HCT116 (cell line): Measurements from ENCODE around the gene ADRA2A. TPM values are rescaled to one million over a fixed set of nuclear protein-coding genes. Genes with fewer than 3 reads are reported as not detected.

ENCODE experiments used
- ATAC-seq: fragments of 200-7000 bp; cut with Tn5 transposase; 2 replicates; pipeline ENCODE4 v1.9.1; 2020; ENCODE audit warnings: mild to moderate bottlenecking, moderate library complexity
- BruUV-seq: library from RNA; stranded (reverse); fragments of 400-500 nt; replicated peaks from 2 replicates; lab custom pipeline; 2021; lab: Mats Ljungman, UMichigan
- CTCF ChIA-PET: fragments of 300-600 bp; sonication (Branson Sonifier 250); formaldehyde crosslinking; loops from one replicate; lab custom pipeline; 2021; ENCODE audit warnings: antibody characterized with exemption; lab: Charles Lee
- POLR2A ChIA-PET: fragments of 300-600, 350-600 bp; sonication (Branson Sonifier 250); formaldehyde crosslinking; loops from one replicate; lab custom pipeline; 2021; ENCODE audit warnings: antibody characterized with exemption; lab: Charles Lee
- RAD21 ChIA-PET, 2 experiments: fragments of 300-600 bp; sonication (Branson Sonifier 250); formaldehyde crosslinking; loops; one replicate each; lab custom pipeline; 2023; ENCODE audit warnings: low total read pairs in 2 of 2; ENCODE audit not compliant: uncharacterized antibody in 2 of 2, unreplicated experiment in 2 of 2, low non-redundant PET in 1 of 2; lab: Charles Lee
- DNase-seq: peaks from one replicate; pipeline ENCODE4 v3.0.0-alpha.2; 2010; ENCODE audit warnings: low read depth, low spot score
- H2AFZ ChIP-seq: fragments of 200-600 bp; shearing (Covaris generic), sonication (generic); 2 replicates; pipeline ENCODE4 v1.6.1; 2017; ENCODE audit warnings: low read depth, mixed run types, mixed read lengths, antibody characterized with exemption, low read length; ENCODE audit not compliant: poor library complexity, severe bottlenecking
- H3K27ac ChIP-seq: 2 replicates; pipeline ENCODE4 v1.5.1; 2012; ENCODE audit warnings: low read depth, low read length
- H3K27me3 ChIP-seq: fragments of 200-600 bp; sonication (generic); 2 replicates; pipeline ENCODE4 v1.6.1; 2016; ENCODE audit warnings: mixed run types, low read length, mixed read lengths; ENCODE audit not compliant: insufficient read depth
- H3K36me3 ChIP-seq, 2 experiments: fragments of 200-500 bp in 1 of 2; fragments of 200-600 bp in 1 of 2; sonication (Bioruptor generic) in 1 of 2; sonication (generic) in 1 of 2; 2 replicates each; pipeline versions ENCODE4 v1.5.1 to v1.6.1; 2014 to 2016; ENCODE audit warnings: low read length in 2 of 2, inconsistent platforms in 1 of 2, mixed read lengths in 1 of 2, mixed run types in 1 of 2; ENCODE audit not compliant: insufficient read depth in 2 of 2, control insufficient read depth in 1 of 2
- H3K4me1 ChIP-seq, 2 experiments: fragments of 200-600 bp in 1 of 2; sonication (generic) in 1 of 2; 2 replicates each; pipeline versions ENCODE4 v1.5.1 to v1.6.1; 2012 to 2017; ENCODE audit warnings: low read length in 2 of 2, inconsistent platforms in 1 of 2, mild to moderate bottlenecking in 1 of 2, mixed read lengths in 1 of 2, mixed run types in 1 of 2, moderate library complexity in 1 of 2; ENCODE audit not compliant: insufficient read depth in 2 of 2, control insufficient read depth in 1 of 2
- H3K4me2 ChIP-seq: fragments of 200-600 bp; sonication (generic); 2 replicates; pipeline ENCODE4 v1.6.1; 2017; ENCODE audit warnings: mixed run types, low read length, mixed read lengths
- H3K4me3 ChIP-seq, 2 experiments: fragments of 200-600 bp in 1 of 2; sonication (generic) in 1 of 2; replicated peaks in 1 of 2; 2 replicates each; pipeline ENCODE4 v1.5.1; 2011 to 2016; ENCODE audit warnings: low read length in 2 of 2, control low read depth in 1 of 2, low read depth in 1 of 2, mild to moderate bottlenecking in 1 of 2, mixed read lengths in 1 of 2, mixed run types in 1 of 2
- H3K79me2 ChIP-seq: fragments of 200-600 bp; sonication (generic); 2 replicates; pipeline ENCODE4 v1.6.1; 2017; ENCODE audit warnings: mild to moderate bottlenecking, mixed run types, low read length, moderate library complexity, mixed read lengths; ENCODE audit not compliant: insufficient read depth
- H3K9ac ChIP-seq: fragments of 200-600 bp; sonication (generic); 2 replicates; pipeline ENCODE4 v1.6.1; 2016; ENCODE audit warnings: low read length, mixed read lengths
- H3K9me2 ChIP-seq: fragments of 200-600 bp; sonication (generic), shearing (Covaris generic); 2 replicates; pipeline ENCODE4 v1.6.1; 2017; ENCODE audit warnings: mixed run types, mild to moderate bottlenecking, moderate library complexity; ENCODE audit not compliant: insufficient read depth
- H3K9me3 ChIP-seq, 2 experiments: fragments of 200-500 bp in 1 of 2; fragments of 200-600 bp in 1 of 2; sonication (Bioruptor generic) in 1 of 2; sonication (generic) in 1 of 2; 2 replicates each; pipeline ENCODE4 v1.6.1; 2014 to 2017; ENCODE audit warnings: low read length in 2 of 2, mixed read lengths in 2 of 2, inconsistent platforms in 1 of 2, low read depth in 1 of 2, mild to moderate bottlenecking in 1 of 2, mixed run types in 1 of 2, moderate library complexity in 1 of 2; ENCODE audit not compliant: control insufficient read depth in 1 of 2, insufficient read depth in 1 of 2
- H4K20me1 ChIP-seq: fragments of 200-600 bp; sonication (generic), shearing (Covaris generic); 2 replicates; pipeline ENCODE4 v1.6.1; 2017; ENCODE audit warnings: mixed run types, mild to moderate bottlenecking, moderate library complexity; ENCODE audit not compliant: insufficient read depth
- CEBPB ChIP-seq: IDR thresholded peaks from 2 replicates; pipeline ENCODE4 v1.6.1; 2012; ENCODE audit warnings: low read depth
- EZH2 ChIP-seq: fragments of 200-600 bp; sonication (generic); IDR thresholded peaks from 2 replicates; pipeline ENCODE4 v1.6.1; 2017; ENCODE audit warnings: antibody characterized with exemption, mixed run types
- FOSL1 ChIP-seq: IDR thresholded peaks from 2 replicates; pipeline ENCODE4 v1.6.1; 2012; ENCODE audit warnings: low read depth
- POLR2A ChIP-seq: IDR thresholded peaks from 2 replicates; pipeline ENCODE4 v1.7.0; 2011; ENCODE audit warnings: borderline replicate concordance; ENCODE audit not compliant: insufficient read depth, insufficient read length; ENCODE audit errors: extremely low read depth
- REST ChIP-seq: IDR thresholded peaks from 2 replicates; pipeline ENCODE4 v1.6.1; 2012; ENCODE audit warnings: low read depth
- SRF ChIP-seq: IDR thresholded peaks from 2 replicates; pipeline ENCODE4 v1.6.1; 2012; ENCODE audit warnings: low read depth
- YY1 ChIP-seq: IDR thresholded peaks from 2 replicates; pipeline ENCODE4 v1.6.1; 2011; ENCODE audit warnings: low read length, low read depth, moderate library complexity, mild to moderate bottlenecking; ENCODE audit not compliant: insufficient replicate concordance; ENCODE audit errors: extremely low read depth
- ZNF274 ChIP-seq: fragments of 200-500 bp; sonication (Bioruptor generic); IDR thresholded peaks from 2 replicates; pipeline ENCODE4 v1.6.1; 2014; ENCODE audit warnings: mild to moderate bottlenecking, low read depth, low read length, inconsistent platforms
- intact Hi-C: fragments of 100-400 bp; cut with micrococcal nuclease; formaldehyde crosslinking; loops from 2 replicates; pipeline ENCODE4 v1.10.0; 2022
- total RNA-seq: library from RNA; stranded (reverse); gene quantifications from one replicate; pipeline ENCODE4 v1.2.1, GENCODE V29; 2021; ENCODE audit not compliant: unreplicated experiment
- TF ChIP-seq, protein P1 (sequence below): IDR thresholded peaks from 2 replicates; pipeline ENCODE4 v1.6.1; 2012
- TF ChIP-seq, protein P2 (sequence below), 3 experiments: fragments of 200-600 bp in 1 of 3; sonication (generic) in 1 of 3; IDR thresholded peaks in 2 of 3; conservative IDR thresholded peaks in 1 of 3; 2 replicates each; pipeline ENCODE4 v1.5.1; 2012 to 2017; ENCODE audit warnings: low read depth in 2 of 3, low read length in 2 of 3, antibody characterized with exemption in 1 of 3, borderline replicate concordance in 1 of 3, control low read depth in 1 of 3, mild to moderate bottlenecking in 1 of 3, mixed read lengths in 1 of 3, mixed run types in 1 of 3, moderate library complexity in 1 of 3; ENCODE audit not compliant: insufficient read depth in 1 of 3

The ADRA2A gene
- total RNA-seq, 1 experiment from 2014 or later = 0.15 TPM

DNA sequence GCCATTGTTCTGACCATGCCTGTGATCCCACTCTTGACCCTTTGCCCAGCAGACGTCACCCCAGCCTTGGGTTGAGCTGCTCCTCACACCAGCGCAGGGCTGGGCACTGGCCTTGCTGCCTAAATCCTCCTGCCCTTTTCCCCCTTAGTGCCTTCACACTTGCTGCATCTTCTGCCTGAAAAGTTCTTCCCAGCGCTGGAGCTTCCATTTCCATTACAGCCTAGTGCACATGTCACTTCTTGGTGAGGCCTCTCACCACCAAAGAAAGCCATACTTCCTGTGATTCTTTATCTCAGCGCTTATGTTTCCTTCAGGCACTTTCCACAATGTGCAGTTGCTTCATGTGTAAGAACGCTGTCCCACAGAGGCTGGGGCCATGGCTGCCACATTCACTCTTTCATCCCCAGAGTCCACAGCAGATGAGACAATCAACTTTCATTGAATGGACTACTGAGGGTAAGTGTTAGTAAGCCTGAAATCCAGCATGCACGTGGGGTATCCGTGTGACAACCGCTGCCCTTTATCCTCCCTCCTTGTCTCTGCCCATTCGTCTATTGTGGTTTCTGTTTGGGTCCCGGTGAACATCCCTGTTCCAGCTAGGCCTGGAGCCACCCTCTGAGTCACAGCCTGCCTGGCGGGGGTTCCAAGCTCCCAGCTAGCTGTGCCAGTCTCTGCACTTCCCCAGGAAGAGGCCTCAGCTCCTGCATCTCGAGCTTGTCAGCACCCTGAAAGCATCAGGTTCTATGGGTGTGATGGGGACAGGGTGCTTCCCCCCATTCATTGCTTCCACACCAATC lies 37.3 kb downstream of the ADRA2A start:
- intact Hi-C loops = no loop called here
- no peak for TF ChIP-seq EZH2
- TF ChIP-seq, protein P1, sequence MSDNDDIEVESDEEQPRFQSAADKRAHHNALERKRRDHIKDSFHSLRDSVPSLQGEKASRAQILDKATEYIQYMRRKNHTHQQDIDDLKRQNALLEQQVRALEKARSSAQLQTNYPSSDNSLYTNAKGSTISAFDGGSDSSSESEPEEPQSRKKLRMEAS = peak; percentile 30; the same call in 1 of the 2 replicates
- TF ChIP-seq FOSL1 = peak; percentile 10; the same call in 1 of the 2 replicates
- TF ChIP-seq CEBPB = no peak
- H3K9ac ChIP-seq = no peak overlapping the region
- H2AFZ ChIP-seq = no peak overlapping the region
- no peaks in the 10 kb centered on the region for H3K36me3 ChIP-seq
- no peak overlapping the region for H3K27ac ChIP-seq
- 0 out of 2 replicates have a peak, but pooled peaks cover 5% of the 10 kb centered on the region for H3K27me3 ChIP-seq
- peaks cover 0 to 11% of the 10 kb centered on the region in 2 experiments; a peak in 2 of 4 replicates for H3K4me1 ChIP-seq
- POLR2A ChIA-PET = no interaction called here
- no peaks in the 10 kb centered on the region for H3K9me3 ChIP-seq
- no peaks in the 10 kb centered on the region for H3K9me2 ChIP-seq
- no peaks in the 10 kb centered on the region for H3K79me2 ChIP-seq
- RAD21 ChIA-PET = no interaction called here
- no peak overlapping the region for H3K4me3 ChIP-seq
- ATAC-seq (peak; percentile 79), DNase-seq (no peak)
- CTCF ChIA-PET = no interaction called here
- no TSS peak for BruUV-seq
- H4K20me1 ChIP-seq = no peaks in the 10 kb centered on the region
- H3K4me2 ChIP-seq = peak overlapping the region; percentile 18

GRCh38 chr10:111114758-111115500 lies 38.1 kb downstream of the ADRA2A start:
- Histone ChIP-seq H3K4me3 (no peak overlapping the region), H3K27me3 (peaks cover 7% of the 10 kb centered on the region), H3K9ac (no peak overlapping the region), H3K9me2 (no peaks in the 10 kb centered on the region), H4K20me1 (no peaks in the 10 kb centered on the region), H2AFZ (no peak overlapping the region), H3K36me3 (no peaks in the 10 kb centered on the region), H3K27ac (no peak overlapping the region), H3K79me2 (no peaks in the 10 kb centered on the region), H3K9me3 (no peaks in the 10 kb centered on the region), H3K4me2 (peak overlapping the region; percentile 18; the same call in 1 of the 2 replicates), H3K4me1 (peaks cover 0 to 11% of the 10 kb centered on the region in 2 experiments; a peak in 2 of 4 replicates)
- ChIA-PET CTCF (no interaction called here), RAD21 (no interaction called here), POLR2A (no interaction called here)
- no TSS peak for BruUV-seq
- ATAC-seq = peak; percentile 12; the same call in 1 of the 2 replicates
- DNase-seq = no peak
- intact Hi-C loops = no loop called here
- TF ChIP-seq POLR2A (no peak), SRF (no peak), YY1 (no peak), CEBPB (no peak), REST (no peak), ZNF274 (no peak), EZH2 (no peak)
- TF ChIP-seq, protein P1 = no peak
- TF ChIP-seq, protein P2, sequence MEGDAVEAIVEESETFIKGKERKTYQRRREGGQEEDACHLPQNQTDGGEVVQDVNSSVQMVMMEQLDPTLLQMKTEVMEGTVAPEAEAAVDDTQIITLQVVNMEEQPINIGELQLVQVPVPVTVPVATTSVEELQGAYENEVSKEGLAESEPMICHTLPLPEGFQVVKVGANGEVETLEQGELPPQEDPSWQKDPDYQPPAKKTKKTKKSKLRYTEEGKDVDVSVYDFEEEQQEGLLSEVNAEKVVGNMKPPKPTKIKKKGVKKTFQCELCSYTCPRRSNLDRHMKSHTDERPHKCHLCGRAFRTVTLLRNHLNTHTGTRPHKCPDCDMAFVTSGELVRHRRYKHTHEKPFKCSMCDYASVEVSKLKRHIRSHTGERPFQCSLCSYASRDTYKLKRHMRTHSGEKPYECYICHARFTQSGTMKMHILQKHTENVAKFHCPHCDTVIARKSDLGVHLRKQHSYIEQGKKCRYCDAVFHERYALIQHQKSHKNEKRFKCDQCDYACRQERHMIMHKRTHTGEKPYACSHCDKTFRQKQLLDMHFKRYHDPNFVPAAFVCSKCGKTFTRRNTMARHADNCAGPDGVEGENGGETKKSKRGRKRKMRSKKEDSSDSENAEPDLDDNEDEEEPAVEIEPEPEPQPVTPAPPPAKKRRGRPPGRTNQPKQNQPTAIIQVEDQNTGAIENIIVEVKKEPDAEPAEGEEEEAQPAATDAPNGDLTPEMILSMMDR (IDR thresholded peaks at IDR 0.05 in 2 of 3, conservative IDR thresholded peaks at IDR 0.05 in 1 of 3; ENCODE audit: borderline replicate concordance in 1 of 3, insufficient read depth in 1 of 3, low read depth in 2 of 3, low read length in 2 of 3) = no peak
